Neural cell (in vitro differentiated cells): ENCODE measurements around the gene RABGAP1L. TPM values are rescaled to one million over a fixed set of nuclear protein-coding genes. Genes with fewer than 3 reads are reported as not detected.
A peak's percentile ranks its signal among the peaks of the same experiment; 100 is the strongest.

Experiments
- H2AFZ ChIP-seq: fragments of 200-600, 300-800 bp; sonication (generic), shearing (Covaris generic); 2 replicates; pipeline ENCODE4 v1.6.0; 2014; ENCODE audit warnings: low read depth, mild to moderate bottlenecking, antibody characterized with exemption, low read length, moderate library complexity
- H3F3A ChIP-seq: fragments of 200-600 bp; shearing (Covaris generic); 2 replicates; pipeline ENCODE4 v1.6.1; 2016; ENCODE audit warnings: mild to moderate bottlenecking, moderate library complexity, mixed read lengths, antibody characterized with exemption, low read length; ENCODE audit not compliant: insufficient read depth, poor library complexity, severe bottlenecking
- H3K27ac ChIP-seq: fragments of 200-600, 300-800 bp; sonication (generic), shearing (Covaris generic); 2 replicates; pipeline ENCODE4 v1.5.1; 2014; ENCODE audit warnings: mild to moderate bottlenecking, low read length, moderate library complexity
- H3K27me3 ChIP-seq: fragments of 300-800, 200-600 bp; sonication (generic), shearing (Covaris generic); 2 replicates; pipeline ENCODE4 v1.6.0; 2014; ENCODE audit warnings: mild to moderate bottlenecking, low read depth, low read length, moderate library complexity; ENCODE audit not compliant: insufficient read depth
- H3K36me3 ChIP-seq: fragments of 300-800, 200-600 bp; sonication (generic), shearing (Covaris generic); 2 replicates; pipeline ENCODE4 v1.5.1; 2014; ENCODE audit warnings: mild to moderate bottlenecking, antibody characterized with exemption, low read length, moderate library complexity; ENCODE audit not compliant: insufficient read depth
- H3K4me2 ChIP-seq: fragments of 300-800, 200-600 bp; sonication (generic), shearing (Covaris generic); 2 replicates; pipeline ENCODE4 v1.6.0; 2014; ENCODE audit warnings: mild to moderate bottlenecking, low read length
- H3K4me3 ChIP-seq: fragments of 300-800, 200-600 bp; sonication (generic), shearing (Covaris generic); 2 replicates; pipeline ENCODE4 v1.5.1; 2014; ENCODE audit warnings: mild to moderate bottlenecking, low read length, moderate library complexity
- H3K79me2 ChIP-seq: fragments of 200-600 bp; shearing (Covaris generic); replicated peaks from 2 replicates; pipeline ENCODE4 v1.6.0; 2014; ENCODE audit warnings: mild to moderate bottlenecking, low read length, moderate library complexity; ENCODE audit not compliant: insufficient read depth
- H3K9ac ChIP-seq: fragments of 300-800, 200-600 bp; sonication (generic), shearing (Covaris generic); 2 replicates; pipeline ENCODE4 v1.6.1; 2016; ENCODE audit warnings: mild to moderate bottlenecking, low read length, mixed read lengths
- H3K9me2 ChIP-seq: fragments of 200-600 bp; shearing (Covaris generic); 2 replicates; pipeline ENCODE4 v1.6.1; 2016; ENCODE audit warnings: mild to moderate bottlenecking, low read length, mixed read lengths; ENCODE audit not compliant: insufficient read depth
- H3K9me3 ChIP-seq: fragments of 200-600, 300-800 bp; sonication (generic), shearing (Covaris generic); 2 replicates; pipeline ENCODE4 v1.6.1; 2016; ENCODE audit warnings: mild to moderate bottlenecking, mixed run types, low read length, moderate library complexity, mixed read lengths
- H4K20me1 ChIP-seq: fragments of 200-600 bp; shearing (Covaris generic); 2 replicates; pipeline ENCODE4 v1.6.1; 2016; ENCODE audit warnings: mild to moderate bottlenecking, mixed run types; ENCODE audit not compliant: insufficient read depth
- CTCF ChIP-seq: fragments of 450-650 bp; IDR thresholded peaks from 2 replicates; pipeline ENCODE4 v1.5.1; 2014; ENCODE audit warnings: antibody characterized with exemption, mild to moderate bottlenecking, moderate library complexity; ENCODE audit not compliant: poor library complexity, severe bottlenecking
- EP300 ChIP-seq: fragments of 450-650 bp; conservative IDR thresholded peaks from 2 replicates; pipeline ENCODE4 v1.6.1; 2014; ENCODE audit warnings: antibody characterized with exemption, mild to moderate bottlenecking, moderate library complexity; ENCODE audit not compliant: poor library complexity, severe bottlenecking
- EZH2 ChIP-seq: fragments of 200-600, 300-800 bp; shearing (Covaris generic), sonication (generic); IDR thresholded peaks from 2 replicates; pipeline ENCODE4 v1.6.1; 2014; ENCODE audit warnings: antibody characterized with exemption, low read length, borderline replicate concordance, mild to moderate bottlenecking; ENCODE audit not compliant: insufficient read depth, poor library complexity, severe bottlenecking
- MXI1 ChIP-seq: fragments of 450-650 bp; conservative IDR thresholded peaks from 2 replicates; pipeline ENCODE4 v1.6.1; 2014; ENCODE audit warnings: antibody characterized with exemption, mild to moderate bottlenecking; ENCODE audit not compliant: poor library complexity, severe bottlenecking
- POLR2AphosphoS5 ChIP-seq: IDR thresholded peaks from 2 replicates; pipeline ENCODE4 v1.6.1; 2012
- RAD21 ChIP-seq: fragments of 450-650 bp; conservative IDR thresholded peaks from 2 replicates; pipeline ENCODE4 v1.6.1; 2014; ENCODE audit warnings: antibody characterized with exemption, mild to moderate bottlenecking, moderate library complexity
- REST ChIP-seq: IDR thresholded peaks from 2 replicates; pipeline ENCODE4 v1.6.1; 2012; ENCODE audit warnings: borderline replicate concordance
- SMC3 ChIP-seq: fragments of 450-650 bp; conservative IDR thresholded peaks from 2 replicates; pipeline ENCODE4 v1.6.1; 2014; ENCODE audit warnings: antibody characterized with exemption, mild to moderate bottlenecking, moderate library complexity; ENCODE audit not compliant: poor library complexity
- TAF1 ChIP-seq: IDR thresholded peaks from 2 replicates; pipeline ENCODE4 v1.6.1; 2012; ENCODE audit warnings: low read depth
- polyA plus RNA-seq: library from polyadenylated mRNA; depleted of rRNA; stranded (reverse); fragments of >200 nt; gene quantifications from 2 replicates; pipeline ENCODE4 v1.2.3, GENCODE V29; 2014

Gene RABGAP1L
- polyA plus RNA-seq, 1 donor from 2014 or later, result 32.2 TPM

GRCh38 chr1:174746024-174746808 lies 586.9 kb downstream of the RABGAP1L start:
- Histone ChIP-seq H3K9ac (peak overlapping the region; percentile 20), H4K20me1 (no peaks in the 10 kb centered on the region), H3K9me3 (no peaks in the 10 kb centered on the region), H3K9me2 (no peaks in the 10 kb centered on the region), H3K36me3 (no peaks in the 10 kb centered on the region), H3F3A (no peaks in the 10 kb centered on the region), H3K27ac (peak overlapping the region; percentile 80), H3K27me3 (no peaks in the 10 kb centered on the region), H3K4me2 (peak overlapping the region; percentile 27), H3K4me3 (peak overlapping the region; percentile 28), H3K79me2 (no peaks in the 10 kb centered on the region), H2AFZ (peak overlapping the region; percentile 7)
- TF ChIP-seq CTCF (no peak), RAD21 (no peak), MXI1 (no peak), POLR2AphosphoS5 (peak; percentile 66), REST (no peak), EZH2 (no peak), EP300 (peak; percentile 96), SMC3 (no peak), TAF1 (no peak)

GRCh38 chr1:174747613-174748012 lies 588.3 kb downstream of the RABGAP1L start:
- H3K27ac ChIP-seq, result no peak overlapping the region
- no peaks in the 10 kb centered on the region for H3K9me2 ChIP-seq
- TF ChIP-seq SMC3 (no peak), EZH2 (no peak), RAD21 (no peak), POLR2AphosphoS5 (no peak), MXI1 (no peak), REST (no peak), EP300 (no peak), CTCF (no peak), TAF1 (no peak)
- H3K9ac ChIP-seq, result no peak overlapping the region
- H3K79me2 ChIP-seq, result no peaks in the 10 kb centered on the region
- H3K4me2 ChIP-seq, result no peak overlapping the region
- no peaks in the 10 kb centered on the region for H3K9me3 ChIP-seq
- H4K20me1 ChIP-seq, result no peaks in the 10 kb centered on the region
- H3K27me3 ChIP-seq, result no peaks in the 10 kb centered on the region
- no peaks in the 10 kb centered on the region for H3K36me3 ChIP-seq
- H3K4me3 ChIP-seq, result no peak overlapping the region
- H2AFZ ChIP-seq, result no peak overlapping the region
- no peaks in the 10 kb centered on the region for H3F3A ChIP-seq
